H9 (cell line): Measurements from ENCODE around the gene RBM15. TPM values are rescaled to one million over a fixed set of nuclear protein-coding genes. Genes with fewer than 3 reads are reported as not detected.
A peak's percentile ranks its signal among the peaks of the same experiment; 100 is the strongest.

Experiments used
- DNase-seq: peaks from one replicate; pipeline ENCODE4 v3.0.0-alpha.2; 2017
- H2AFZ ChIP-seq: one replicate; pipeline ENCODE4 v1.6.1; 2013; ENCODE audit warnings: mild to moderate bottlenecking, low read length, control low read depth, moderate library complexity
- H2AK5ac ChIP-seq: 2 replicates; pipeline ENCODE4 v1.6.1; 2013; ENCODE audit warnings: low read length, control low read depth, mixed read lengths; ENCODE audit not compliant: insufficient read length
- H2BK120ac ChIP-seq: one replicate; pipeline ENCODE4 v1.6.1; 2013; ENCODE audit warnings: low read depth, mild to moderate bottlenecking, low read length, control low read depth, inconsistent platforms; ENCODE audit not compliant: poor library complexity, severe bottlenecking
- H2BK12ac ChIP-seq: 2 replicates; pipeline ENCODE4 v1.6.1; 2013; ENCODE audit warnings: low read length, control low read depth, mixed read lengths, low read depth; ENCODE audit not compliant: insufficient read length
- H2BK15ac ChIP-seq: 2 replicates; pipeline ENCODE4 v1.6.1; 2013; ENCODE audit warnings: low read depth, low read length, control low read depth
- H2BK20ac ChIP-seq: one replicate; pipeline ENCODE4 v1.6.1; 2013; ENCODE audit warnings: low read depth, mild to moderate bottlenecking, low read length, control low read depth, inconsistent platforms; ENCODE audit not compliant: poor library complexity, severe bottlenecking
- H2BK5ac ChIP-seq: 2 replicates; pipeline ENCODE4 v1.6.1; 2013; ENCODE audit warnings: low read length, control low read depth, mixed read lengths; ENCODE audit not compliant: insufficient read length
- H3K14ac ChIP-seq: 2 replicates; pipeline ENCODE4 v1.6.1; 2013; ENCODE audit warnings: low read length, control low read depth; ENCODE audit not compliant: insufficient read depth
- H3K18ac ChIP-seq: 2 replicates; pipeline ENCODE4 v1.6.1; 2013; ENCODE audit warnings: low read depth, mild to moderate bottlenecking, mixed read lengths, low read length, control low read depth; ENCODE audit not compliant: insufficient read length
- H3K23ac ChIP-seq: 2 replicates; pipeline ENCODE4 v1.6.1; 2013; ENCODE audit warnings: low read length, control low read depth, mixed read lengths, low read depth; ENCODE audit not compliant: insufficient read length
- H3K23me2 ChIP-seq: 2 replicates; pipeline ENCODE4 v1.6.1; 2013; ENCODE audit warnings: low read depth, mild to moderate bottlenecking, mixed read lengths, low read length, control low read depth; ENCODE audit not compliant: insufficient read length, poor library complexity, severe bottlenecking
- H3K27ac ChIP-seq: 2 replicates; pipeline ENCODE4 v1.5.1; 2013; ENCODE audit warnings: low read length, control low read depth, mixed read lengths, low read depth; ENCODE audit not compliant: insufficient read length
- H3K27me3 ChIP-seq: 2 replicates; pipeline ENCODE4 v1.6.1; 2013; ENCODE audit warnings: low read length, control low read depth, inconsistent platforms; ENCODE audit not compliant: insufficient read depth
- H3K4ac ChIP-seq: 2 replicates; pipeline ENCODE4 v1.6.1; 2013; ENCODE audit warnings: low read depth, mild to moderate bottlenecking, control low read depth, inconsistent platforms, low read length, moderate library complexity
- H3K4me1 ChIP-seq: 2 replicates; pipeline ENCODE4 v1.6.1; 2013; ENCODE audit warnings: low read length, control low read depth, inconsistent platforms; ENCODE audit not compliant: insufficient read depth
- H3K4me2 ChIP-seq: 2 replicates; pipeline ENCODE4 v1.6.1; 2013; ENCODE audit warnings: low read length, control low read depth, mixed read lengths; ENCODE audit not compliant: insufficient read length, insufficient read depth
- H3K56ac ChIP-seq: 2 replicates; pipeline ENCODE4 v1.6.1; 2013; ENCODE audit warnings: low read depth, mild to moderate bottlenecking, mixed read lengths, low read length, control low read depth; ENCODE audit not compliant: insufficient read length
- H3K79me1 ChIP-seq: 2 replicates; pipeline ENCODE4 v1.6.1; 2013; ENCODE audit warnings: low read depth, mild to moderate bottlenecking, moderate library complexity, low read length, control low read depth, inconsistent platforms; ENCODE audit not compliant: insufficient read depth, poor library complexity, severe bottlenecking
- H3K79me2 ChIP-seq: 2 replicates; pipeline ENCODE4 v1.6.1; 2013; ENCODE audit warnings: low read length, control low read depth, inconsistent platforms; ENCODE audit not compliant: insufficient read depth
- H3K9ac ChIP-seq: 2 replicates; pipeline ENCODE4 v1.6.1; 2013; ENCODE audit warnings: low read length, control low read depth, mixed read lengths; ENCODE audit not compliant: insufficient read length; ENCODE audit errors: extremely low read depth
- H3K9me3 ChIP-seq: one replicate; pipeline ENCODE4 v1.6.1; 2013; ENCODE audit warnings: low read depth, low read length, inconsistent platforms; ENCODE audit not compliant: control insufficient read depth
- H3T11ph ChIP-seq: one replicate; pipeline ENCODE4 v1.6.1; 2013; ENCODE audit warnings: mild to moderate bottlenecking, low read length, control low read depth, inconsistent platforms
- H4K20me1 ChIP-seq: one replicate; pipeline ENCODE4 v1.6.1; 2013; ENCODE audit not compliant: control insufficient read depth, insufficient read length, insufficient read depth
- H4K5ac ChIP-seq: 2 replicates; pipeline ENCODE4 v1.6.1; 2013; ENCODE audit warnings: low read depth, mild to moderate bottlenecking, mixed read lengths, low read length, control low read depth; ENCODE audit not compliant: insufficient read length
- H4K8ac ChIP-seq: replicated peaks from 2 replicates; pipeline ENCODE4 v1.6.1; 2013; ENCODE audit warnings: low read length, control low read depth, mixed read lengths, low read depth; ENCODE audit not compliant: insufficient read length
- H4K91ac ChIP-seq: 2 replicates; pipeline ENCODE4 v1.6.1; 2013; ENCODE audit warnings: low read depth, mild to moderate bottlenecking, moderate library complexity, mixed read lengths, low read length, control low read depth; ENCODE audit not compliant: insufficient read length
- H3K27ac Mint-ChIP-seq, 3 experiments: 2 replicates in 2 of 3; 3 replicates in 1 of 3; pipeline ENCODE4 v1.8.0; 2020 to 2021; ENCODE audit warnings: mixed read lengths in 3 of 3, mild to moderate bottlenecking in 1 of 3, moderate library complexity in 1 of 3
- H3K27me3 Mint-ChIP-seq: 2 replicates; pipeline ENCODE4 v1.8.0; 2021; ENCODE audit warnings: low read depth, mild to moderate bottlenecking, moderate library complexity, mixed read lengths
- H3K36me3 Mint-ChIP-seq, 3 experiments: 2 replicates in 2 of 3; 3 replicates in 1 of 3; pipeline ENCODE4 v1.8.0; 2020 to 2021; ENCODE audit warnings: low read depth in 3 of 3, mixed read lengths in 3 of 3; ENCODE audit not compliant: insufficient read depth in 1 of 3
- H3K4me1 Mint-ChIP-seq, 2 experiments: 2 replicates each; pipeline ENCODE4 v1.8.0; 2020; ENCODE audit warnings: mixed read lengths in 2 of 2
- H3K4me3 Mint-ChIP-seq, 2 experiments: 2 replicates in 1 of 2; 3 replicates in 1 of 2; pipeline ENCODE4 v1.8.0; 2020 to 2021; ENCODE audit warnings: mild to moderate bottlenecking in 2 of 2, mixed read lengths in 2 of 2, moderate library complexity in 1 of 2
- H3K9me3 Mint-ChIP-seq, 2 experiments: 2 replicates in 1 of 2; 3 replicates in 1 of 2; pipeline ENCODE4 v1.8.0; 2020; ENCODE audit warnings: mild to moderate bottlenecking in 2 of 2, mixed read lengths in 2 of 2, moderate library complexity in 1 of 2
- CTCF ChIP-seq: fragments of 200-600 bp; sonication (generic); conservative IDR thresholded peaks from 3 replicates; pipeline ENCODE4 v1.8.0; 2021; ENCODE audit warnings: antibody characterized with exemption, mild to moderate bottlenecking
- WGBS: extraction: QIAGEN DNeasy Blood & Tissue Kit; methylation state at CpG from one replicate; pipeline ENCODE4 v1.1.7; 2013; ENCODE audit warnings: missing lambda C conversion rate, low lambda C conversion rate, mixed read lengths; ENCODE audit not compliant: insufficient read length; ENCODE audit errors: extremely low coverage; 5-methylcytosine and 5-hydroxymethylcytosine counted together
- total RNA-seq: library from RNA; stranded (reverse); gene quantifications from 2 replicates; pipeline ENCODE4 v1.2.1, GENCODE V29; 2021

The RBM15 gene
- total RNA-seq, 1 experiment from 2014 or later = 62.0 TPM

- H3K4me1 ChIP-seq = no peaks in the 10 kb centered on the region
- H3K4me2 ChIP-seq = no peak overlapping the region
Measured at GRCh38 chr1:110390096-110390495, 50.9 kb downstream of the RBM15 start.

More at GRCh38 chr1:110390096-110390495, 50.9 kb downstream of the RBM15 start:
- H3K27me3 ChIP-seq = no peaks in the 10 kb centered on the region
- peak overlapping the region; percentile 23 for H3K9ac ChIP-seq
- Mint-ChIP-seq H3K36me3 (peaks cover 0 to 4% (median 2%) of the 10 kb centered on the region in 3 experiments; a peak in 4 of 7 replicates), H3K27me3 (no peaks in the 10 kb centered on the region), H3K27ac (peak overlapping the region in 2 of 3 experiments; percentile 31 to 57; a peak in 5 of 7 replicates), H3K4me1 (peaks cover 18 to 24% of the 10 kb centered on the region in 2 experiments), H3K9me3 (no peaks in the 10 kb centered on the region), H3K4me3 (no peak overlapping the region)
- no peak overlapping the region for H2AK5ac ChIP-seq
- H3K18ac ChIP-seq = no peak overlapping the region
- DNase-seq = no peak
- no peak overlapping the region for H2BK15ac ChIP-seq
- no CpG with 5 or more reads among the region's 6 CpGs for WGBS
- H2BK20ac ChIP-seq = no peak overlapping the region
- no peaks in the 10 kb centered on the region for H4K20me1 ChIP-seq
- H3T11ph ChIP-seq = no peak overlapping the region
- no peak overlapping the region for H4K91ac ChIP-seq
- H3K9me3 ChIP-seq = no peaks in the 10 kb centered on the region
- H3K4ac ChIP-seq = no peak overlapping the region
- no peak overlapping the region for H4K8ac ChIP-seq
- no peak overlapping the region for H3K27ac ChIP-seq
- H3K23ac ChIP-seq = no peak overlapping the region
- no peak overlapping the region for H2AFZ ChIP-seq
- H2BK120ac ChIP-seq = no peak overlapping the region
- no peak overlapping the region for H2BK5ac ChIP-seq
- H3K23me2 ChIP-seq = no peaks in the 10 kb centered on the region
- no peaks in the 10 kb centered on the region for H3K79me1 ChIP-seq
- no peaks in the 10 kb centered on the region for H3K79me2 ChIP-seq
- H3K14ac ChIP-seq = no peak overlapping the region
- H3K56ac ChIP-seq = no peak overlapping the region
- TF ChIP-seq CTCF = no peak
- no peak overlapping the region for H4K5ac ChIP-seq
- no peak overlapping the region for H2BK12ac ChIP-seq
